WI38 (cell line): ENCODE measurements around the gene SHF.

Experiments
- H3K4me3 ChIP-seq: 2 replicates; pipeline ENCODE4 v1.5.1; 2011; ENCODE audit warnings: low read depth, mild to moderate bottlenecking, control low read depth, low read length
- TF ChIP-seq, protein P1 (sequence below): IDR thresholded peaks from 2 replicates; pipeline ENCODE4 v1.5.1; 2012; ENCODE audit warnings: low read depth, mild to moderate bottlenecking, control low read depth, low read length

The SHF gene

GRCh38 chr15:45122719-45123118 lies 65.0 kb downstream of the SHF start:
- no peak overlapping the region for H3K4me3 ChIP-seq
- TF ChIP-seq, protein P1, sequence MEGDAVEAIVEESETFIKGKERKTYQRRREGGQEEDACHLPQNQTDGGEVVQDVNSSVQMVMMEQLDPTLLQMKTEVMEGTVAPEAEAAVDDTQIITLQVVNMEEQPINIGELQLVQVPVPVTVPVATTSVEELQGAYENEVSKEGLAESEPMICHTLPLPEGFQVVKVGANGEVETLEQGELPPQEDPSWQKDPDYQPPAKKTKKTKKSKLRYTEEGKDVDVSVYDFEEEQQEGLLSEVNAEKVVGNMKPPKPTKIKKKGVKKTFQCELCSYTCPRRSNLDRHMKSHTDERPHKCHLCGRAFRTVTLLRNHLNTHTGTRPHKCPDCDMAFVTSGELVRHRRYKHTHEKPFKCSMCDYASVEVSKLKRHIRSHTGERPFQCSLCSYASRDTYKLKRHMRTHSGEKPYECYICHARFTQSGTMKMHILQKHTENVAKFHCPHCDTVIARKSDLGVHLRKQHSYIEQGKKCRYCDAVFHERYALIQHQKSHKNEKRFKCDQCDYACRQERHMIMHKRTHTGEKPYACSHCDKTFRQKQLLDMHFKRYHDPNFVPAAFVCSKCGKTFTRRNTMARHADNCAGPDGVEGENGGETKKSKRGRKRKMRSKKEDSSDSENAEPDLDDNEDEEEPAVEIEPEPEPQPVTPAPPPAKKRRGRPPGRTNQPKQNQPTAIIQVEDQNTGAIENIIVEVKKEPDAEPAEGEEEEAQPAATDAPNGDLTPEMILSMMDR, result no peak

GRCh38 chr15:45121706-45122417 lies 65.9 kb downstream of the SHF start:
- TF ChIP-seq, protein P1, result no peak
- no peak overlapping the region for H3K4me3 ChIP-seq

GRCh38 chr15:45121020-45121419 lies 66.7 kb downstream of the SHF start:
- H3K4me3 ChIP-seq, result no peak overlapping the region
- TF ChIP-seq, protein P1, result no peak

DNA sequence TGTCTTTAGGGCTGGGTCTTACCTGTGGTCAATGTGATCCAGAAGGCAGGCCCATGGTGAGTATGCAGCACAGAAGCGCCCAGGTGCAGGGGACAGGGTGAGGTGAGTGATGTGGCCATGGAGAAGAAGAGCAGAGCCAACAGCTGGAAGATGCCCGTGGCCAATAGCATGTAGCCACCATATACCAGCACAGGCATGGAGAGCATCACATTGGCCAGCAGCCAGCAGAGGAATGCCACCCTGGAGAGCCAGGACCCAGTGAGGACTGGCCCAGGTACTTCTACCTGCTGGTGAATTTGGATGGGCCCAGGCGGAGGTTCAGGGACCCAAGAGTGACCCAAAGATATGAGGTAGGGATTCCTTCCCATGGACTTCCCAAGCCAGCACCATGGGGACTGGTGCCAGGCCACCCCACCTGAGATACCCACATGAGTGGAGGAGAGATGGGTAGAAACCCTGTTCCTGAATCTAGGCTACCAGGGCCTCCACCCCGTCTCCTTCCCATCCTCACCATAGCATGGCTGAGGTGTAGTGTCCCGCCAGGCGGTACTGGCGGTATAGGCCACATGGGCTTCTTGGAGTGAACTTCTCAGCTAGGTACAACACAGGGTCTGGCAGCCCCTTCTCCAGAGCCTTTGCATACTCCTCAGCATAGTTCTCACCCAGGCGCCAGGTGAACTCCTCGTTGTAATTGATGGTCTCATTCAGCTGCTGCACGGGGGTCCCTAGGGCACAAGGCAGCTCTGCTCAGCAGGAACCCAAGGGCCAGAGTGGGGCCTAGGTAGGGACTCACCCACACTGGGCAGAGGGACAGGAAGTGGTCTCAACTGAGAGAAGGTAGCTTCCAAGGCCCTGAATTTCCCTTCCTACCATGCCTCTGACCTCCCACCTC lies 67.4 kb downstream of the SHF start:
- TF ChIP-seq, protein P1, result no peak
- H3K4me3 ChIP-seq, result no peak overlapping the region

GRCh38 chr15:45118996-45119395 lies 68.8 kb downstream of the SHF start:
- TF ChIP-seq, protein P1, result no peak
- no peak overlapping the region for H3K4me3 ChIP-seq

- no peak overlapping the region for H3K4me3 ChIP-seq
- TF ChIP-seq, protein P1, result peak; percentile 100
These were observed 69.6 kb downstream of the SHF start for GRCh38 chr15:45118131-45118588.
